Liver (tissue), 9 donors: Measurements from ENCODE around the gene CPT1B. TPM values are rescaled to one million over a fixed set of nuclear protein-coding genes. Genes with fewer than 3 reads are reported as not detected.

Experiments
- DNase-seq: peaks from one replicate; pipeline ENCODE4 v3.0.0-alpha.2; 2017; ENCODE audit warnings: low spot score
- H3K27ac ChIP-seq, 2 donors: one replicate each; pipeline ENCODE4 v1.7.0; 2013; ENCODE audit warnings: inconsistent platforms in 2 of 2, low read length in 2 of 2, control low read depth in 1 of 2, low read depth in 1 of 2, mild to moderate bottlenecking in 1 of 2
- H3K27me3 ChIP-seq, 4 donors: one replicate each; pipeline versions ENCODE4 v1.6.1 to v1.7.0; 2013; ENCODE audit warnings: low read length in 3 of 4, inconsistent platforms in 1 of 4, mild to moderate bottlenecking in 1 of 4, moderate library complexity in 1 of 4; ENCODE audit not compliant: control insufficient read depth in 4 of 4, insufficient read depth in 4 of 4
- H3K36me3 ChIP-seq, 4 donors: one replicate each; pipeline versions ENCODE4 v1.6.1 to v1.7.0; 2013; ENCODE audit warnings: low read length in 3 of 4, mild to moderate bottlenecking in 3 of 4, low read depth in 1 of 4, moderate library complexity in 1 of 4; ENCODE audit not compliant: control insufficient read depth in 4 of 4, insufficient read depth in 3 of 4
- H3K4me1 ChIP-seq, 4 donors: one replicate each; pipeline versions ENCODE4 v1.6.1 to v1.7.0; 2013; ENCODE audit warnings: low read length in 3 of 4, mild to moderate bottlenecking in 3 of 4, moderate library complexity in 1 of 4; ENCODE audit not compliant: control insufficient read depth in 4 of 4, insufficient read depth in 4 of 4
- H3K4me3 ChIP-seq, 3 donors: one replicate each; pipeline versions ENCODE4 v1.6.1 to v1.7.0; 2013; ENCODE audit warnings: low read length in 3 of 3, control low read depth in 1 of 3, low read depth in 1 of 3, mild to moderate bottlenecking in 1 of 3
- H3K9ac ChIP-seq, 2 donors: one replicate each; pipeline ENCODE4 v1.7.0; 2013; ENCODE audit warnings: low read length in 2 of 2, mild to moderate bottlenecking in 2 of 2, moderate library complexity in 2 of 2, control low read depth in 1 of 2, low read depth in 1 of 2
- H3K9me3 ChIP-seq, 4 donors: one replicate each; pipeline versions ENCODE4 v1.6.1 to v1.7.0; 2013; ENCODE audit warnings: low read length in 3 of 4; ENCODE audit not compliant: control insufficient read depth in 4 of 4
- ATF3 ChIP-seq: IDR thresholded peaks from 2 replicates; pipeline ENCODE4 v1.6.1; 2016; ENCODE audit warnings: antibody characterized with exemption
- CTCF ChIP-seq: fragments of 150-350 bp; IDR thresholded peaks from 2 replicates; pipeline ENCODE4 v1.5.1; 2017; ENCODE audit warnings: improper control_type of control experiment, low read depth, low read length; ENCODE audit not compliant: missing input control
- EGR1 ChIP-seq, 2 donors: IDR thresholded peaks; 2 replicates each; pipeline ENCODE4 v1.6.1; 2016 to 2018; ENCODE audit warnings: antibody characterized with exemption in 2 of 2, low read depth in 2 of 2
- FOXA1 ChIP-seq: IDR thresholded peaks from 2 replicates; pipeline ENCODE4 v1.6.1; 2016; ENCODE audit warnings: antibody characterized with exemption
- FOXA2 ChIP-seq: IDR thresholded peaks from 2 replicates; pipeline ENCODE4 v1.6.1; 2016; ENCODE audit warnings: antibody characterized with exemption
- GABPA ChIP-seq, 2 donors: IDR thresholded peaks in 1 of 2; conservative IDR thresholded peaks in 1 of 2; 2 replicates each; pipeline ENCODE4 v1.6.1; 2016; ENCODE audit warnings: antibody characterized with exemption in 2 of 2, mild to moderate bottlenecking in 1 of 2, moderate library complexity in 1 of 2
- HNF4A ChIP-seq, 2 donors: conservative IDR thresholded peaks; 2 replicates each; pipeline ENCODE4 v1.6.1; 2016; ENCODE audit warnings: antibody characterized with exemption in 2 of 2, mild to moderate bottlenecking in 2 of 2
- HNF4G ChIP-seq: IDR thresholded peaks from 2 replicates; pipeline ENCODE4 v1.6.1; 2016; ENCODE audit warnings: antibody characterized with exemption
- JUND ChIP-seq, 2 donors: IDR thresholded peaks; 2 replicates each; pipeline ENCODE4 v1.6.1; 2016; ENCODE audit warnings: antibody characterized with exemption in 2 of 2
- MAX ChIP-seq: IDR thresholded peaks from 2 replicates; pipeline ENCODE4 v1.6.1; 2016; ENCODE audit warnings: antibody characterized with exemption
- NR2F2 ChIP-seq: IDR thresholded peaks from 2 replicates; pipeline ENCODE4 v1.6.1; 2016; ENCODE audit warnings: antibody characterized with exemption
- RAD21 ChIP-seq, 2 donors: IDR thresholded peaks; 2 replicates each; pipeline ENCODE4 v1.6.1; 2016; ENCODE audit warnings: antibody characterized with exemption in 2 of 2, mild to moderate bottlenecking in 2 of 2
- REST ChIP-seq: IDR thresholded peaks from 2 replicates; pipeline ENCODE4 v1.6.1; 2016; ENCODE audit warnings: antibody characterized with exemption, mild to moderate bottlenecking
- RXRA ChIP-seq, 2 donors: IDR thresholded peaks; 2 replicates each; pipeline ENCODE4 v1.6.1; 2017 to 2018; ENCODE audit warnings: antibody characterized with exemption in 2 of 2, mild to moderate bottlenecking in 1 of 2
- SP1 ChIP-seq: IDR thresholded peaks from 2 replicates; pipeline ENCODE4 v1.6.1; 2018; ENCODE audit warnings: antibody characterized with exemption, mild to moderate bottlenecking
- TAF1 ChIP-seq: conservative IDR thresholded peaks from 2 replicates; pipeline ENCODE4 v1.6.1; 2016; ENCODE audit warnings: antibody characterized with exemption, mild to moderate bottlenecking
- YY1 ChIP-seq: IDR thresholded peaks from 2 replicates; pipeline ENCODE4 v1.6.1; 2016; ENCODE audit warnings: antibody characterized with exemption, mild to moderate bottlenecking
- ZBTB33 ChIP-seq: IDR thresholded peaks from 2 replicates; pipeline ENCODE4 v1.6.1; 2016; ENCODE audit warnings: antibody characterized with exemption
- WGBS: extraction: QIAGEN DNeasy Blood & Tissue Kit; methylation state at CpG from one replicate; pipeline ENCODE4 v1.1.7; 2013; 5-methylcytosine and 5-hydroxymethylcytosine counted together
- polyA plus RNA-seq, 2 donors: library from polyadenylated mRNA; stranded (reverse) in 1 of 2; unstranded in 1 of 2; fragments of 200-250 nt in 1 of 2; fragments of >200 nt in 1 of 2; fragmentation: Nextera tagmentation in 1 of 2; extraction: Ambion mirVana in 1 of 2; gene quantifications; one replicate each; pipeline versions ENCODE4 v1.2.1 to v1.2.3, GENCODE V29; 2013 to 2015
- total RNA-seq, 2 donors: library from RNA; depleted of rRNA; stranded (reverse); fragments of >200 nt; gene quantifications; one replicate each; pipeline ENCODE4 v1.2.3, GENCODE V29; 2014
- donor health status: healthy.
- donor health status: healthy.
- donor health status: healthy.
- donor health status: healthy.
- donor health status: healthy.

CPT1B gene
- total and polyA plus RNA-seq, 4 donors = 3.0 to 13.6 (median 4.9) TPM

GRCh38 chr22:50531962-50532674, 46.1 kb downstream of the CPT1B start:
- Histone ChIP-seq H3K27me3 (no peaks in the 10 kb centered on the region), H3K9me3 (no peaks in the 10 kb centered on the region), H3K9ac (peak overlapping the region in 1 of 2 donors; percentile 71), H3K27ac (peak overlapping the region; percentile 92 to 98), H3K4me3 (peak overlapping the region; percentile 49 to 93 (median 62)), H3K4me1 (peaks cover 3 to 33% (median 16%) of the 10 kb centered on the region in 4 donors), H3K36me3 (no peaks in the 10 kb centered on the region)
- WGBS = 2% methylated on average over 56 of the region's 56 CpGs
- DNase-seq = peak; percentile 61
- no peak for TF ChIP-seq HNF4G
- TF ChIP-seq ATF3 = no peak
- no peak for TF ChIP-seq ZBTB33
- no peak for TF ChIP-seq EGR1 (IDR thresholded peaks at IDR 0.05; ENCODE audit: low read depth in 2 of 2)
- no peak for TF ChIP-seq NR2F2
- TF ChIP-seq SP1 = peak; percentile 45
- peak; percentile 52 for TF ChIP-seq YY1
- no peak for TF ChIP-seq JUND (IDR thresholded peaks at IDR 0.05)
- peak; percentile 9 to 44 for TF ChIP-seq HNF4A (conservative IDR thresholded peaks at IDR 0.05)
- no peak for TF ChIP-seq FOXA1
- TF ChIP-seq GABPA (IDR thresholded peaks at IDR 0.05 in 1 of 2, conservative IDR thresholded peaks at IDR 0.05 in 1 of 2) = no peak
- TF ChIP-seq RAD21 (IDR thresholded peaks at IDR 0.05) = peak in 1 of 2 donors; percentile 40
- peak; percentile 53 for TF ChIP-seq REST
- no peak for TF ChIP-seq FOXA2
- peak; percentile 69 to 81 for TF ChIP-seq RXRA (IDR thresholded peaks at IDR 0.05)
- TF ChIP-seq TAF1 = no peak
- TF ChIP-seq CTCF = no peak
- TF ChIP-seq MAX = no peak
